Hair follicular keratinocyte (primary cell): ENCODE results near the gene TRIM48. TPM values are rescaled to one million over a fixed set of nuclear protein-coding genes. Genes with fewer than 3 reads are reported as not detected.

ENCODE experiments used
- total RNA-seq: library from RNA; depleted of rRNA; stranded (reverse); fragments of >200 nt; gene quantifications from 2 replicates; pipeline ENCODE4 v1.2.3, GENCODE V29; 2015

The TRIM48 gene
- not detected in 2 replicates for total RNA-seq

GRCh38 chr11:55261855-55262254 lies at the start of gene TRIM48:
Gene TRIM48 (plus strand): TSS chr11:55262155. CDS start chr11:55262268, 113 bp downstream.

Other genes starting within 250 kb of the TRIM48 start
- gene OR4A16, start 81.0 kb downstream of the TRIM48 start, total RNA-seq: not detected in 2 replicates
- not detected in 2 replicates for gene OR4A15, start 105.8 kb downstream of the TRIM48 start, total RNA-seq